ENCODE results near the gene DUSP1. TPM values are rescaled to one million over a fixed set of nuclear protein-coding genes. Genes with fewer than 3 reads are reported as not detected.

The DUSP1 gene
- total RNA-seq, 1 experiment from 2014 or later: 16.6 TPM

GRCh38 chr5:172730981-172731679 is 39.9 kb downstream of the DUSP1 start:
- Histone ChIP-seq H2AFZ (ENCODE audit: low read depth, low read length, poor library complexity, severe bottlenecking) (peak overlapping the region; percentile 24), H3K9ac (ENCODE audit: low read length) (no peak overlapping the region), H3K79me2 (ENCODE audit: insufficient read depth, low read length) (no peaks in the 10 kb centered on the region), H3K27me3 (ENCODE audit: insufficient read depth, low read length) (no peaks in the 10 kb centered on the region), H3K4me2 (ENCODE audit: low read length) (peak overlapping the region; percentile 44), H4K20me1 (ENCODE audit: insufficient read depth) (no peaks in the 10 kb centered on the region), H3K9me2 (ENCODE audit: insufficient read depth) (no peaks in the 10 kb centered on the region), H3K36me3 (ENCODE audit: control insufficient read depth in 1 of 2, insufficient read depth in 2 of 2, low read length in 2 of 2) (no peaks in the 10 kb centered on the region), H3K4me1 (ENCODE audit: control insufficient read depth in 1 of 2, insufficient read depth in 2 of 2, low read length in 2 of 2) (peaks cover 3 to 16% of the 10 kb centered on the region in 2 experiments; a peak in 3 of 4 replicates), H3K9me3 (ENCODE audit: control insufficient read depth in 1 of 2, insufficient read depth in 1 of 2, low read depth in 1 of 2, low read length in 2 of 2) (no peaks in the 10 kb centered on the region), H3K27ac (ENCODE audit: low read depth, low read length) (no peak overlapping the region), H3K4me3 (replicated peaks in 1 of 2; ENCODE audit: low read depth in 1 of 2, low read length in 2 of 2) (no peak overlapping the region)
- no TSS peak for BruUV-seq (replicated peaks)
- intact Hi-C loops (cut with micrococcal nuclease): no loop called here
- POLR2A ChIA-PET: no interaction called here
- ATAC-seq: peak; percentile 91
- RAD21 ChIA-PET (ENCODE audit: low non-redundant PET in 1 of 2, low total read pairs in 2 of 2, uncharacterized antibody in 2 of 2, unreplicated experiment in 2 of 2): no interaction called here
- CTCF ChIA-PET: no interaction called here
- DNase-seq (ENCODE audit: low read depth, low spot score): peak; percentile 66
- TF ChIP-seq, protein P1, sequence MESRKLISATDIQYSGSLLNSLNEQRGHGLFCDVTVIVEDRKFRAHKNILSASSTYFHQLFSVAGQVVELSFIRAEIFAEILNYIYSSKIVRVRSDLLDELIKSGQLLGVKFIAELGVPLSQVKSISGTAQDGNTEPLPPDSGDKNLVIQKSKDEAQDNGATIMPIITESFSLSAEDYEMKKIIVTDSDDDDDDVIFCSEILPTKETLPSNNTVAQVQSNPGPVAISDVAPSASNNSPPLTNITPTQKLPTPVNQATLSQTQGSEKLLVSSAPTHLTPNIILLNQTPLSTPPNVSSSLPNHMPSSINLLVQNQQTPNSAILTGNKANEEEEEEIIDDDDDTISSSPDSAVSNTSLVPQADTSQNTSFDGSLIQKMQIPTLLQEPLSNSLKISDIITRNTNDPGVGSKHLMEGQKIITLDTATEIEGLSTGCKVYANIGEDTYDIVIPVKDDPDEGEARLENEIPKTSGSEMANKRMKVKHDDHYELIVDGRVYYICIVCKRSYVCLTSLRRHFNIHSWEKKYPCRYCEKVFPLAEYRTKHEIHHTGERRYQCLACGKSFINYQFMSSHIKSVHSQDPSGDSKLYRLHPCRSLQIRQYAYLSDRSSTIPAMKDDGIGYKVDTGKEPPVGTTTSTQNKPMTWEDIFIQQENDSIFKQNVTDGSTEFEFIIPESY (IDR thresholded peaks at IDR 0.05; ENCODE audit: extremely low read depth, insufficient replicate concordance, low read length): no peak
- TF ChIP-seq POLR2A (IDR thresholded peaks at IDR 0.05; ENCODE audit: borderline replicate concordance, extremely low read depth, insufficient read depth, insufficient read length) (no peak), YY1 (IDR thresholded peaks at IDR 0.05; ENCODE audit: extremely low read depth, insufficient replicate concordance, low read depth, low read length) (no peak), ZFX (IDR thresholded peaks at IDR 0.05) (no peak), EGR1 (IDR thresholded peaks at IDR 0.05; ENCODE audit: low read depth) (no peak), SIN3A (IDR thresholded peaks at IDR 0.05; ENCODE audit: low read depth) (peak; percentile 80; the same call in 1 of the 2 replicates), CTCF (IDR thresholded peaks at IDR 0.05 in 2 of 3, conservative IDR thresholded peaks at IDR 0.05 in 1 of 3; ENCODE audit: borderline replicate concordance in 1 of 3, insufficient read depth in 1 of 3, low read depth in 2 of 3, low read length in 2 of 3) (peak in 1 of 3 experiments; percentile 9; a peak in 1 of 6 replicates), TCF7L2 (IDR thresholded peaks at IDR 0.05; ENCODE audit: borderline replicate concordance, extremely low read depth, insufficient read depth, insufficient read length) (no peak), CEBPB (IDR thresholded peaks at IDR 0.05; ENCODE audit: low read depth) (no peak; the same call in 1 of the 2 replicates), ZNF274 (IDR thresholded peaks at IDR 0.05; ENCODE audit: low read depth, low read length) (no peak), RAD21 (IDR thresholded peaks at IDR 0.05; ENCODE audit: low read depth) (0 out of 2 replicates have a peak, but pooled peaks have one; percentile 21), SRF (IDR thresholded peaks at IDR 0.05; ENCODE audit: low read depth) (no peak), FOSL1 (IDR thresholded peaks at IDR 0.05; ENCODE audit: low read depth) (peak; percentile 78), CBX3 (IDR thresholded peaks at IDR 0.05; ENCODE audit: low read depth) (peak; percentile 100), POLR2AphosphoS5 (IDR thresholded peaks at IDR 0.05; ENCODE audit: low read depth, low read length) (0 out of 2 replicates have a peak, but pooled peaks have one; percentile 15), REST (IDR thresholded peaks at IDR 0.05; ENCODE audit: low read depth) (no peak), EZH2 (IDR thresholded peaks at IDR 0.05) (no peak)
- TF ChIP-seq, protein P2, sequence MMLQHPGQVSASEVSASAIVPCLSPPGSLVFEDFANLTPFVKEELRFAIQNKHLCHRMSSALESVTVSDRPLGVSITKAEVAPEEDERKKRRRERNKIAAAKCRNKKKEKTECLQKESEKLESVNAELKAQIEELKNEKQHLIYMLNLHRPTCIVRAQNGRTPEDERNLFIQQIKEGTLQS (IDR thresholded peaks at IDR 0.05): no peak
- TF ChIP-seq, protein P3, sequence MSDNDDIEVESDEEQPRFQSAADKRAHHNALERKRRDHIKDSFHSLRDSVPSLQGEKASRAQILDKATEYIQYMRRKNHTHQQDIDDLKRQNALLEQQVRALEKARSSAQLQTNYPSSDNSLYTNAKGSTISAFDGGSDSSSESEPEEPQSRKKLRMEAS (IDR thresholded peaks at IDR 0.05): peak; percentile 100

Measured in HCT116 (cell line).